AG04450 (cell line): ENCODE measurements around the gene UBN2. TPM values are rescaled to one million over a fixed set of nuclear protein-coding genes. Genes with fewer than 3 reads are reported as not detected.
A peak's percentile ranks its signal among the peaks of the same experiment; 100 is the strongest.
"Not testable (repeated sequence)": the region's sequence is repeated elsewhere in the genome, so short reads cannot be mapped to it uniquely, and the experiment has no call there.

ENCODE experiments used
- CTCF ChIA-PET: fragments of 300-600, 350-600 bp; formaldehyde crosslinking; extraction: SDS; loops from one replicate; lab custom pipeline; 2022; ENCODE audit warnings: antibody characterized with exemption, inconsistent platforms; lab: Charles Lee
- POLR2A ChIA-PET: fragments of 350-600 bp; formaldehyde crosslinking; extraction: SDS; loops from one replicate; lab custom pipeline; 2021; ENCODE audit warnings: antibody characterized with exemption, inconsistent platforms; lab: Yijun Ruan, JAX
- DNase-seq: peaks from one replicate; pipeline ENCODE4 v3.0.0-alpha.2; 2011; ENCODE audit warnings: low read depth, low spot score
- H3K27ac ChIP-seq: one replicate; pipeline ENCODE4 v1.5.1; 2012; ENCODE audit warnings: low read depth, low read length, control low read depth
- H3K27me3 ChIP-seq: one replicate; pipeline ENCODE4 v1.6.0; 2012; ENCODE audit warnings: low read length; ENCODE audit not compliant: control insufficient read depth, insufficient read depth
- H3K4me3 ChIP-seq: 2 replicates; pipeline ENCODE4 v1.5.1; 2011; ENCODE audit warnings: mild to moderate bottlenecking, low read depth, low read length, control low read depth
- H3K9me3 ChIP-seq: 2 replicates; pipeline ENCODE4 v1.5.1; 2012; ENCODE audit warnings: low read length; ENCODE audit not compliant: control insufficient read depth, insufficient read depth
- CTCF ChIP-seq: IDR thresholded peaks from 2 replicates; pipeline ENCODE4 v1.5.1; 2011; ENCODE audit warnings: low read depth, low read length, control low read depth, inconsistent platforms
- polyA plus RNA-seq: library from polyadenylated mRNA; depleted of rRNA; stranded (reverse); fragments of >200 nt; gene quantifications from 2 replicates; pipeline ENCODE4 v1.2.3, GENCODE V29; 2011

UBN2 gene
- polyA plus RNA-seq, 1 experiment, result 4.7 TPM

GRCh38 chr7:139330333-139331030, 99.4 kb downstream of the UBN2 start:
- TF ChIP-seq CTCF, result no peak
- Histone ChIP-seq H3K27ac (no peak overlapping the region), H3K27me3 (no peaks in the 10 kb centered on the region), H3K4me3 (no peak overlapping the region), H3K9me3 (no peaks in the 10 kb centered on the region)
- no peak for DNase-seq
- ChIA-PET CTCF (interaction anchor here (1.3 kb wide), 1 partner anchor 10 kb away, joined by 3 read pairs; no protein-coding TSS in a partner anchor), POLR2A (no interaction called here)

GRCh38 chr7:139332697-139333359, 101.8 kb downstream of the UBN2 start:
- ChIA-PET CTCF (no interaction called here), POLR2A (interaction anchor here (0.6 to 0.7 kb wide), 2 partner anchors 105 to 218 kb away, joined by 3 to 9 read pairs; no protein-coding TSS in a partner anchor)
- Histone ChIP-seq H3K9me3 (no peaks in the 10 kb centered on the region), H3K4me3 (no peak overlapping the region), H3K27me3 (no peaks in the 10 kb centered on the region), H3K27ac (peak overlapping the region; percentile 21)
- TF ChIP-seq CTCF, result no peak
- DNase-seq, result no peak

- H3K27ac ChIP-seq, H3K4me3 ChIP-seq, CTCF ChIA-PET, H3K9me3 ChIP-seq, DNase-seq, H3K27me3 ChIP-seq: not testable (repeated sequence)
- POLR2A ChIA-PET, result interaction anchor here (0.7 kb wide), 1 partner anchor 219 kb away, joined by 9 read pairs; no protein-coding TSS in a partner anchor
These were observed 102.4 kb downstream of the UBN2 start for GRCh38 chr7:139333443-139333842.

- Histone ChIP-seq H3K9me3 (no peaks in the 10 kb centered on the region), H3K27ac (no peak overlapping the region), H3K4me3 (no peak overlapping the region), H3K27me3 (no peaks in the 10 kb centered on the region)
- ChIA-PET CTCF (interaction anchor here (0.6 kb wide), 1 partner anchor 67 kb away, joined by 3 read pairs; no protein-coding TSS in a partner anchor), POLR2A (no interaction called here)
- DNase-seq, result no peak
- no peak for TF ChIP-seq CTCF
These were observed 103.5 kb downstream of the UBN2 start for GRCh38 chr7:139334399-139335150.

GRCh38 chr7:139339025-139339424, 108.0 kb downstream of the UBN2 start:
- no peak for DNase-seq
- H3K27ac ChIP-seq, result no peak overlapping the region
- ChIA-PET CTCF (interaction anchor here (1.1 to 2.2 kb wide), 5 partner anchors 11 to 453 kb away, joined by 3 to 11 read pairs (median 7); no protein-coding TSS in a partner anchor), POLR2A (no interaction called here)
- no peak overlapping the region for H3K4me3 ChIP-seq
- H3K27me3 ChIP-seq, result no peaks in the 10 kb centered on the region
- H3K9me3 ChIP-seq, result no peaks in the 10 kb centered on the region; the same call in 1 of the 2 replicates
- no peak for TF ChIP-seq CTCF
